HG03460 (cell line): ENCODE measurements around the gene RSL24D1.
"Not testable (repeated sequence)": the region's sequence is repeated elsewhere in the genome, so short reads cannot be mapped to it uniquely, and the experiment has no call there.

Experiments
- ATAC-seq: cut with Tn5 transposase; IDR thresholded peaks from one replicate; pipeline ENCODE4 v1.9.1; 2021; ENCODE audit not compliant: unreplicated experiment

The RSL24D1 gene

GRCh38 chr15:55218056-55218455, 21.3 kb upstream of the RSL24D1 start:
- ATAC-seq: no peak

DNA sequence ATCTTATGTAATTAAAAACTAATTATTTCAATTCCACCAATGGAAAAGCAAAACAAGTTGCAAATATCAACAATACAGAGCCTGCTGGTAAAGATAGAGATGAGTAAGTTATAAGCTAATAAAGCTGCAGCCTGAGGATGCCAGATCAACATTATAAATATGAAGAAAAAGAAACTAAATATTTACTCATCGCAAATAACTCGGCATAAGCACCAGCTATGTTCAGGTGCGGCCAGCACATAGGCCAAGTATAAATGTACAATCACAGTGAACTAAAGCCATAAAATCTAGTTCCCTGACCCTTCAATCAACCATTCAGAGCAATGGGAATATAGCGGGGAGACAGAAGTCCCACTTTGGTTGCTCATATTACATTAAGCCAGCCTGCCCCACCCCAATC, 7.7 kb upstream of the RSL24D1 start:
- no peak for ATAC-seq

DNA sequence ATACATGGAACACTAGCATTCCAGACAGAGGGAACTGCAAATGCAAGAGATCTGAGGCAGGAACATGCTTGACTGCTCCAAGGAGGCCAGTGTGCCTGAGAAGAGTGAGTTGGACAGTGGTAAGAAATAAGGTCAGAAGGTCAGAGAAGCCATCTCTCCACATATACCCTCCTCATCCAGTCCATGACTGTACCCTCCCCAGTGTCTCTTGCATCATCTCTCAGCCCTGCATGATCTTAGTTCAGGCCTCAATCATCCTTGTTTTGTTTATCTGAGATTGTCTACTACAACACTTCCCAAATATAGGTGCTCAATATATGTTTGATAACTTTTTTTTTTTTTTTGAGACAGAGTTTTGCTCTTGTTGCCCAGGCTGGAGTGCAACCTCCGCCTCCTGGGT, 5.5 kb upstream of the RSL24D1 start:
- no peak for ATAC-seq

GRCh38 chr15:55198706-55199105, 2.0 kb upstream of the RSL24D1 start:
- no peak for ATAC-seq

- ATAC-seq: no peak
Observed at GRCh38 chr15:55197719-55198118, 978 bp upstream of the RSL24D1 start.

- peak; percentile 16 for ATAC-seq
Observed at GRCh38 chr15:55197362-55197705, 593 bp upstream of the RSL24D1 start.

DNA sequence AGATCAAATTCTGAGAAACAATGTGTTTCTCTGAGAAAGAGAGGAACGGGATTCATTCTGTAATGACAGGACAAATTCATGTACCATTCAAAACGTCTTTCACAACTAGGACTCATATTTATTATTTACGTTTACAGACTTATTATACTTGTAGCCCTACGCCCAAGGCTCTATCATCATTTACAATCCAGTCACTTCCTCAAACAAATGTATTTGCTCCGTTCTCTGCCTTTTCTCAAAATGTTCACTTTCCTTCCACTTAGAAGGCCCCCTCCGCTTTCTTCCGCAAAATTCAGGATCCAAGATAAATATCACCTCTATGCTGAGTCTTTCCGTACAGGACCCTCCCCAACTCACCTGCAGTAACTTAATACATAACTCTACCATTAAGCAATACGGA, 745 bp downstream of the RSL24D1 start:
- ATAC-seq: no peak

DNA sequence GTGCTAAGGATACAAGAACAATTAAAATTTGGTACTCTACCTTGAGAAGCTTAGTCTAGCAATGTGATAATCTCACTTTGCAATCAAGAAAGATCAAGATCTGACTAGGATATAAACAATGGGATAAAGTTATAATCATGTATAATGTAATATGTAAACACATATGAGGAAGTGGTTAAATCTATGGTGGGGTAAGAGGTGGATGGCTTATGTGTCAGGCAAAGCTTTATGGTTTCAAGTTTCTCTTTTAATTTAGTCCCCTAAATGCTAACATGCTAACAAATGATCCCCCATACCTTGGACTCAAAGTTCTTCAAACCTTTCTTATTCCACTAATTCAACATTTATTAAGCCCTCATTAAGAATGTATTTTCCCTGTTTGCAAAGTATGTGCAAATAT, 2.5 kb downstream of the RSL24D1 start:
- ATAC-seq: no peak

DNA sequence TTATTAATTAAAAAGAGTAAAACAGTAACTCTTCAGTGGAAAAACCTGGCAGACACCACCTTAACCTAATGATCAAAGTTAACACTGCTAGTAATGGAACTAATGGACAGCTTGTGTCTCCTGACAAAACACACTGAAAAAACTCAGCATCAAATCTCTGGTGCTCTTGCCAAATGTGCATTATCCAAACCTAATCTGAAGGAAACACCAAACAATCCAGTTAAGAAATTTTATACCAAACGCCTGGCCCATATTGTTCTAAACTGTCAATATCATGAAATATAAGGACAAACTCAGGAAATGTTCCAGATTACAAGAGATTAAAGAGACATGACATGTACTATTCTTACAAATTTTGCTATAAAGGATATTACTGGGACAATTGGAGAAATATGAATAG, 10.4 kb downstream of the RSL24D1 start:
- ATAC-seq: no peak

DNA sequence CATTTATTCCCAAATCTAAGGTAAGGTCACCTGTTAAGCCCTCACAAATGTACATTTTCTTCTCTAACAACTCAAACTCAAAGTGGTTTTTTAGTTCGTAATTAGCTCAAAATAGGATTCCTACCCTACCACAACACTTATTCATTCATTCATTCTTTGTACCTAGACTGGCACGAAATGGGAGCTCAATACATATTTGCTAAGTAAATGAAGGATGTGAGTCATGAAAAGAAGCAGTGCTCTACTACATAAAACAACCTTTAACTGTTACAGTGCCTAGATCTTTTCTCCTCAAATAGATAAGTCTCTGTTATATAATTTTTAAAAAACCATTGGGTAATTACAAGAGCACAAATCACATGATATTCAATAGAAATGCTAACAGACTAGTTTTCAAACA, 13.1 kb downstream of the RSL24D1 start:
- no peak for ATAC-seq

DNA sequence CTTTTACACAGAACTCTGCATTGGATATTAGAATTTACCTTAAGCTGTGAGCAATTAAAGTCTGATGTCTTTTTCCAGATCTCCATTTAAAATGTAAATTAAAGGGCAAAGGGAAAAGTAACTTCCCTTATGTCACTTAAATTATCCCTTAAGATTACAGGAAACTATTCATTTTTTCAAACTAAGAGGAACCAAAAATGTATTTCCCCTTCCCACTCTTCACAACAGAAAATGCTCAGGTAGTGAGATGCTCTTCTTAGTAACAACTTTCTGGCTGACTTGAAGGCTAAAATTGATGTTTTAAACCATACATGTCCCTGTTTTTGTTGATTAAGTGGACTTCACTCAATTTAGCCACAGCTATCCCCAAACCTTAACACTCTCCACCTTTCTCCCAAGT, 17.6 kb downstream of the RSL24D1 start:
- ATAC-seq: no peak

GRCh38 chr15:55170361-55170760, 26.4 kb downstream of the RSL24D1 start:
- no peak for ATAC-seq

- ATAC-seq: peak; percentile 80
Observed at GRCh38 chr15:55168350-55168974, 28.3 kb downstream of the RSL24D1 start.

GRCh38 chr15:55164284-55164683, 32.5 kb downstream of the RSL24D1 start:
- no peak for ATAC-seq

- no peak for ATAC-seq
Observed at GRCh38 chr15:55151631-55152030, 45.1 kb downstream of the RSL24D1 start.

DNA sequence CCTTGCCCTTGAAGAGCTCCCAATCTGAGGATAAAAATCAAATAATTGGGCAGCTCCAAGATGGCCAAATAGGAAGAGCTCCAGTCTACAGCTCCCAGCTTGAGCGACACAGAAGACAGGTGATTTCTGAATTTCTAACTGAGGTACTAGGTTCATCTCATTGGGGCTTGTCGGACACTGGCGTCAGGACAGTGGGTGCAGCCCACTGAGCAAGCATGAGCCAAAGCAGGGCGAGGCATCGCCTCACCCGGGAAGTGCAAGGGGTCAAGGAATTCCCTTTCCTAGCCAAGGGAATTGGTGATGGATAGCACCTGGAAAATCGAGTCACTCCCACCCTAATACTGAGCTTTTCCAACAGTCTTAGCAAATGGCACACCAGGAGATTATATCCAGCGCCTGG, 53.6 kb downstream of the RSL24D1 start:
- ATAC-seq: not testable (repeated sequence)

- ATAC-seq: no peak
Observed at GRCh38 chr15:55133972-55134371, 62.8 kb downstream of the RSL24D1 start.

DNA sequence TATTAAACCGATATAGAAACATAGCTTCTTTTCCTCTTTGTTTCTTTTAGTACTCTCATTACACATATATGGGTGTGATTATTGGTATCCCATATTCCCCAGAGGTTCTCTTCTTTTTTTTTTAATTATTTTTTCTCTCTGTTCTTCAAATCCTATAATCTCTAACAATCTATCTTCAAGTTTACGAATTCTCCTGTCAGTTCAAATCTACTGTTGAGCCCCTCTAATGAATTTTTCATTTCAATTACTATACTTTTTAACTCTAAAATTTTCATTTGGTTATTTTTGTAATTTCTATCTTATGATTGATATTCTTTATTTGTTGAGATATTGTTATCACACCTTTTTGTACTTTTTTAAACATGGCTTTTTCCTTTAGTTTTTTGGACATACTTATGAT, 64.1 kb downstream of the RSL24D1 start:
- no peak for ATAC-seq
